Measurements from ENCODE around the gene USP49. TPM values are rescaled to one million over a fixed set of nuclear protein-coding genes. Genes with fewer than 3 reads are reported as not detected.

Gene USP49
- total and polyA plus RNA-seq, 10 of the 15 experiments (the other 5 are each of a cell fraction or from before 2014, with no cell fraction given), result 1.0 to 7.7 (median 4.3) TPM

DNA sequence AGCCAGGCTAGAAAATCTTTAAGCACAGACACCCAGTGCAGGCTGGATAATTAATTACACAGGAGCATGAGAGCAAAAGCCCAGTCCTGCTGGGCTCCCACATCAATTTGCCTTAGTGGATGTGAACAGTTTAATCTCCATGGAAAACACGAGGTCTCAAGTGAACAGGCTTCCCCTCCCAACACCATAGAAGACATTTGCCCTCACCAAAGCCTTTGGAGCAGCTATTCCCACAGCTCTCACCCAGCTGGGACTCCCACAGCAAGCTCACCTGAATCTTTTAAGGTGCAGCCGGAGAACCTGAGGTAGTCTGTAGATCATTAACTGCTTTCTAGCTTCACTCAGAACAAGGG, 95.6 kb downstream of the USP49 start (continued):
- TF ChIP-seq, protein P1, sequence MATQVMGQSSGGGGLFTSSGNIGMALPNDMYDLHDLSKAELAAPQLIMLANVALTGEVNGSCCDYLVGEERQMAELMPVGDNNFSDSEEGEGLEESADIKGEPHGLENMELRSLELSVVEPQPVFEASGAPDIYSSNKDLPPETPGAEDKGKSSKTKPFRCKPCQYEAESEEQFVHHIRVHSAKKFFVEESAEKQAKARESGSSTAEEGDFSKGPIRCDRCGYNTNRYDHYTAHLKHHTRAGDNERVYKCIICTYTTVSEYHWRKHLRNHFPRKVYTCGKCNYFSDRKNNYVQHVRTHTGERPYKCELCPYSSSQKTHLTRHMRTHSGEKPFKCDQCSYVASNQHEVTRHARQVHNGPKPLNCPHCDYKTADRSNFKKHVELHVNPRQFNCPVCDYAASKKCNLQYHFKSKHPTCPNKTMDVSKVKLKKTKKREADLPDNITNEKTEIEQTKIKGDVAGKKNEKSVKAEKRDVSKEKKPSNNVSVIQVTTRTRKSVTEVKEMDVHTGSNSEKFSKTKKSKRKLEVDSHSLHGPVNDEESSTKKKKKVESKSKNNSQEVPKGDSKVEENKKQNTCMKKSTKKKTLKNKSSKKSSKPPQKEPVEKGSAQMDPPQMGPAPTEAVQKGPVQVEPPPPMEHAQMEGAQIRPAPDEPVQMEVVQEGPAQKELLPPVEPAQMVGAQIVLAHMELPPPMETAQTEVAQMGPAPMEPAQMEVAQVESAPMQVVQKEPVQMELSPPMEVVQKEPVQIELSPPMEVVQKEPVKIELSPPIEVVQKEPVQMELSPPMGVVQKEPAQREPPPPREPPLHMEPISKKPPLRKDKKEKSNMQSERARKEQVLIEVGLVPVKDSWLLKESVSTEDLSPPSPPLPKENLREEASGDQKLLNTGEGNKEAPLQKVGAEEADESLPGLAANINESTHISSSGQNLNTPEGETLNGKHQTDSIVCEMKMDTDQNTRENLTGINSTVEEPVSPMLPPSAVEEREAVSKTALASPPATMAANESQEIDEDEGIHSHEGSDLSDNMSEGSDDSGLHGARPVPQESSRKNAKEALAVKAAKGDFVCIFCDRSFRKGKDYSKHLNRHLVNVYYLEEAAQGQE (IDR thresholded peaks at IDR 0.05; ENCODE audit: low read depth, low read length), result no peak
- TF ChIP-seq CHD2 (IDR thresholded peaks at IDR 0.05; ENCODE audit: borderline replicate concordance, low read depth, low read length), result no peak
- no peak for TF ChIP-seq CREB1 (IDR thresholded peaks at IDR 0.05; ENCODE audit: low read depth)
- TF ChIP-seq ETV6 (conservative IDR thresholded peaks at IDR 0.05 in 1 of 2, IDR thresholded peaks at IDR 0.05 in 1 of 2; ENCODE audit: borderline replicate concordance in 1 of 2, low read depth in 1 of 2), result no peak
- TF ChIP-seq ZBED1 (IDR thresholded peaks at IDR 0.05; ENCODE audit: borderline replicate concordance), result no peak
- no peak for TF ChIP-seq SPI1 (IDR thresholded peaks at IDR 0.05; ENCODE audit: borderline replicate concordance, insufficient read depth, low read depth, low read length)
- TF ChIP-seq, protein P2, sequence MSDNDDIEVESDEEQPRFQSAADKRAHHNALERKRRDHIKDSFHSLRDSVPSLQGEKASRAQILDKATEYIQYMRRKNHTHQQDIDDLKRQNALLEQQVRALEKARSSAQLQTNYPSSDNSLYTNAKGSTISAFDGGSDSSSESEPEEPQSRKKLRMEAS (IDR thresholded peaks at IDR 0.05; ENCODE audit: low read depth, low read length), result no peak

DNA sequence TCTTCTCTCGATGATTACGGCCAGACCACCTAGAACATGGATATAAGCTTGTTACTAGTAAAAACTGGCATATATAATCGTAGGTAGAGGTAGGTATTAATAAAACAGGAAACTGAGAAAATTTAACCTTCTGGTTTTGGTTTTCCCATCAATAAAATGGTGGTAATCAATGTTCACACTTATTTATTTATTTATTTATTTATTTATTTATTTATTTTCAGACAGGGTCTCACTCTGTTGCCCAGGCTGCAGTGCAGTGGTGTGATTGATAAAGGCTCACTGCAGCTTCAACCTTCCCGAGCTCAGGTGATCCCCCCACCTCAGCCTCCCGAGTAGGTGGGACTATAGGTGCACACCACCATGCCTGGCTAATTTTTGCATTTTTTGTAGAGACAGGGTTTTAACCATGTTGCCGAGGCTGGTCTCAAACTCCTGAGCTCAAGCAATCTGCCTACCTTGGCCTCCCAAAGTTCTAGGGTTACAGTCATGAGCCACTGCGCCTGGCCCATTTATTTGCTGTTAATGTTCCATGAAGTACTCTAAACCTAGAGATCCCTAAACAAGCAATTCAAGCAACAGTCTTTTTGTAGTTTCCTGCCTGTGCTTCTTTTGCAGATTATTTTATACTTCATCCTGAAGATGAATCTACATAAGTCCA, 96.1 kb downstream of the USP49 start:
- TF ChIP-seq PAX8 (IDR thresholded peaks at IDR 0.05), result no peak
- no peak for TF ChIP-seq SIN3A (IDR thresholded peaks at IDR 0.05; ENCODE audit: low read depth, low read length)
- TF ChIP-seq HDGF (IDR thresholded peaks at IDR 0.05), result no peak
- TF ChIP-seq IRF4 (IDR thresholded peaks at IDR 0.05; ENCODE audit: low read depth, low read length), result no peak
- TF ChIP-seq SREBF2 (IDR thresholded peaks at IDR 0.05; ENCODE audit: low read length), result no peak
- no peak for TF ChIP-seq GATAD2B (conservative IDR thresholded peaks at IDR 0.05; ENCODE audit: low read depth)
- TF ChIP-seq ATF7 (IDR thresholded peaks at IDR 0.05; ENCODE audit: low read depth), result no peak
- TF ChIP-seq EED (IDR thresholded peaks at IDR 0.05; ENCODE audit: low read depth), result no peak
- TF ChIP-seq CREB1 (IDR thresholded peaks at IDR 0.05; ENCODE audit: low read depth), result no peak
- no peak for TF ChIP-seq EP300 (IDR thresholded peaks at IDR 0.05; ENCODE audit: borderline replicate concordance in 1 of 2, control insufficient read depth in 1 of 2, low read depth in 2 of 2, low read length in 2 of 2)
- TF ChIP-seq SMAD5 (IDR thresholded peaks at IDR 0.05; ENCODE audit: low read depth), result no peak
- TF ChIP-seq TCF3 (IDR thresholded peaks at IDR 0.05; ENCODE audit: borderline replicate concordance, insufficient read depth, low read depth, low read length), result no peak
- TF ChIP-seq RFX5 (IDR thresholded peaks at IDR 0.05; ENCODE audit: low read depth, low read length), result no peak
- Histone ChIP-seq H3K4me3 (no peak overlapping the region), H2AFZ (ENCODE audit: control insufficient read depth, low read depth, low read length) (no peak overlapping the region), H3K27me3 (replicated peaks in 1 of 2; ENCODE audit: control insufficient read depth in 2 of 2, insufficient read depth in 2 of 2, low read length in 1 of 2) (no peaks in the 10 kb centered on the region), H3K4me1 (ENCODE audit: control insufficient read depth, insufficient read depth, low read length) (no peaks in the 10 kb centered on the region), H3K4me2 (ENCODE audit: control insufficient read depth, insufficient read depth) (no peak overlapping the region), H3K27ac (ENCODE audit: control insufficient read depth, insufficient read depth) (no peak overlapping the region), H3K79me2 (ENCODE audit: control insufficient read depth, insufficient read depth, low read length) (no peaks in the 10 kb centered on the region), H3K9ac (ENCODE audit: control insufficient read depth, insufficient read depth, low read length) (no peak overlapping the region), H3K36me3 (ENCODE audit: control insufficient read depth in 2 of 2, insufficient read depth in 2 of 2, low read length in 1 of 2) (no peaks in the 10 kb centered on the region; a peak in 3 of 4 replicates), H3K9me3 (replicated peaks; ENCODE audit: control insufficient read depth, insufficient read depth, low read length) (no peaks in the 10 kb centered on the region), H4K20me1 (ENCODE audit: control insufficient read depth, insufficient read depth) (no peaks in the 10 kb centered on the region)
- intact Hi-C loops (cut with micrococcal nuclease; ENCODE audit: unreplicated experiment), result no loop called here
- in situ Hi-C loops (cut with MboI), result no loop called here
- WGBS (ENCODE audit: insufficient coverage, insufficient replicate concordance, low lambda C conversion rate, missing lambda C conversion rate), result 85% methylated on average over 7 of the region's 7 CpGs
- SMC1A ChIA-PET (ENCODE audit: uncharacterized antibody, unreplicated experiment), result no interaction called here
- CTCF ChIA-PET, result interaction anchor here (1.2 to 5.4 kb wide), 3 partner anchors 12 to 245 kb away, joined by 3 to 38 read pairs (median 7); partner anchors contain the start of gene TOMM6
- ATAC-seq, result no peak
- RAD21 ChIA-PET (ENCODE audit: unreplicated experiment), result interaction anchor here (3.2 kb wide), 1 partner anchor 246 kb away, joined by 14 read pairs; no protein-coding TSS in a partner anchor
- DNase-seq (ENCODE audit: low read depth, low spot score), result no peak
- FAIRE-seq, result no peak
- POLR2A ChIA-PET, result no interaction called here
- BruUV-seq (replicated peaks), result no TSS peak

All from GM12878 (cell line).